Peyer's patch (tissue), 4 donors: ENCODE measurements around the gene DPYD. TPM values are rescaled to one million over a fixed set of nuclear protein-coding genes. Genes with fewer than 3 reads are reported as not detected.

Source experiments
- DNase-seq, 3 donors: peaks; one replicate each; pipeline ENCODE4 v3.0.0-alpha.2; 2017 to 2019
- H3K27ac ChIP-seq, 4 donors: fragments of 200-600 bp; sonication (generic); one replicate each; pipeline ENCODE4 v1.5.1; 2016 to 2019
- H3K27me3 ChIP-seq, 2 donors: fragments of 200-600 bp; sonication (generic); one replicate each; pipeline ENCODE4 v1.5.1; 2019
- H3K36me3 ChIP-seq, 3 donors: fragments of 200-600 bp; sonication (generic); one replicate each; pipeline ENCODE4 v1.5.1; 2016 to 2019
- H3K4me1 ChIP-seq, 4 donors: fragments of 200-600 bp; sonication (generic); one replicate each; pipeline ENCODE4 v1.5.1; 2016 to 2019
- H3K4me3 ChIP-seq, 4 donors: fragments of 200-600 bp; sonication (generic); 1 replicate in 3 of 4; 2 replicates in 1 of 4; pipeline ENCODE4 v1.5.1; 2016 to 2019; ENCODE audit warnings: mild to moderate bottlenecking in 1 of 4
- H3K9me3 ChIP-seq, 4 donors: fragments of 200-600 bp; sonication (generic); one replicate each; pipeline ENCODE4 v1.5.1; 2016 to 2019; ENCODE audit warnings: mild to moderate bottlenecking in 1 of 4
- CTCF ChIP-seq, 6 experiments: fragments of 450-650 bp in 4 of 6; fragments of 200-600 bp in 2 of 6; sonication (generic) in 1 of 6; IDR thresholded peaks; one replicate each; pipeline ENCODE4 v1.5.1; 2017 to 2019; ENCODE audit warnings: antibody characterized with exemption in 6 of 6, mild to moderate bottlenecking in 3 of 6, moderate library complexity in 1 of 6
- POLR2A ChIP-seq, 2 donors: fragments of 450-650 bp; IDR thresholded peaks; one replicate each; pipeline ENCODE4 v1.5.1; 2017; ENCODE audit warnings: antibody characterized with exemption in 2 of 2, mild to moderate bottlenecking in 2 of 2, moderate library complexity in 2 of 2
- total RNA-seq, 4 donors: library from RNA; depleted of rRNA; stranded (reverse); fragments of >200 nt; gene quantifications; one replicate each; pipeline ENCODE4 v1.1.0, GENCODE V29; 2016

Gene DPYD
- total RNA-seq, 4 donors from 2014 or later: 30.8 to 39.7 (median 36.4) TPM

GRCh38 chr1:97088391-97088790 lies 832.4 kb downstream of the DPYD start:
- Histone ChIP-seq H3K27me3 (no peaks in the 10 kb centered on the region), H3K9me3 (no peaks in the 10 kb centered on the region), H3K36me3 (no peaks in the 10 kb centered on the region), H3K4me1 (no peaks in the 10 kb centered on the region), H3K27ac (no peak overlapping the region), H3K4me3 (no peak overlapping the region)
- no peak for DNase-seq
- no peak for TF ChIP-seq CTCF (IDR thresholded peaks at IDR 0.05)
- no peak for TF ChIP-seq POLR2A (IDR thresholded peaks at IDR 0.05)

DNA sequence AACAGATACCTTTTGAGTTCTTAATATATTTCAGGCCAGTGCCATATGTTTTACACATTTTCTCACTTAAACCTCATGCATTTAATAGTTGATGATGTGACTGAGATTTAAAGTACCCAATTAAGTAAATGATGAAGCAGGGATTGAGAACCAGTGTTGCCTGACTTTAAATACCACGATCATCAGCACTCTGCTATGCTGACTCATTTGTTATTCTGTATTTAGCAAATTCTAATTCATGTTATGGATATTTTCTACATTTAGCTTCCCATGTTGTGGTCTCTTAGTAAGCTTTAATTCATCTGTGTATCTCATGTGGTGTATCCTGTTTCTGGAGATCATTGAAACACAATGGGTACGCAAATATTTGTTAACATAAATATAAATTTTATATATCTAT lies 836.3 kb downstream of the DPYD start:
- no peaks in the 10 kb centered on the region for H3K4me1 ChIP-seq
- TF ChIP-seq CTCF (IDR thresholded peaks at IDR 0.05) (no peak), POLR2A (IDR thresholded peaks at IDR 0.05) (no peak)
- H3K27me3 ChIP-seq: no peaks in the 10 kb centered on the region
- no peak overlapping the region for H3K27ac ChIP-seq
- H3K36me3 ChIP-seq: no peaks in the 10 kb centered on the region
- no peak overlapping the region for H3K4me3 ChIP-seq
- H3K9me3 ChIP-seq: no peaks in the 10 kb centered on the region
- no peak for DNase-seq

GRCh38 chr1:97082160-97082848 lies 838.5 kb downstream of the DPYD start:
- no peaks in the 10 kb centered on the region for H3K9me3 ChIP-seq
- TF ChIP-seq CTCF (IDR thresholded peaks at IDR 0.05) (no peak), POLR2A (IDR thresholded peaks at IDR 0.05) (no peak)

GRCh38 chr1:97078872-97079271 lies 842.0 kb downstream of the DPYD start:
- TF ChIP-seq CTCF (IDR thresholded peaks at IDR 0.05) (no peak), POLR2A (IDR thresholded peaks at IDR 0.05) (no peak)
- Histone ChIP-seq H3K9me3 (no peaks in the 10 kb centered on the region), H3K4me1 (no peaks in the 10 kb centered on the region), H3K27ac (no peak overlapping the region), H3K27me3 (no peaks in the 10 kb centered on the region), H3K36me3 (peaks cover 0 to 6% (median 0%) of the 10 kb centered on the region in 3 donors), H3K4me3 (no peak overlapping the region)
- DNase-seq: no peak

More at GRCh38 chr1:97082160-97082848, 838.5 kb downstream of the DPYD start:
- no peaks in the 10 kb centered on the region for H3K27me3 ChIP-seq
- no peak overlapping the region for H3K27ac ChIP-seq
- no peak for DNase-seq
- no peaks in the 10 kb centered on the region for H3K4me1 ChIP-seq
- no peak overlapping the region for H3K4me3 ChIP-seq
- no peaks in the 10 kb centered on the region for H3K36me3 ChIP-seq

GRCh38 chr1:97077221-97077620 lies 843.6 kb downstream of the DPYD start:
- no peak for DNase-seq
- Histone ChIP-seq H3K9me3 (no peaks in the 10 kb centered on the region), H3K27ac (no peak overlapping the region), H3K36me3 (peaks cover 0 to 6% (median 0%) of the 10 kb centered on the region in 3 donors), H3K4me1 (no peaks in the 10 kb centered on the region), H3K4me3 (no peak overlapping the region), H3K27me3 (no peaks in the 10 kb centered on the region)
- TF ChIP-seq POLR2A (IDR thresholded peaks at IDR 0.05) (no peak), CTCF (IDR thresholded peaks at IDR 0.05) (no peak)
